Loucy (cell line): Measurements from ENCODE around the gene TTC7B.

ENCODE experiments used
- CTCF ChIP-seq: fragments of 200-600 bp; sonication (generic); conservative IDR thresholded peaks from 2 replicates; pipeline ENCODE4 v1.5.1; 2014; ENCODE audit warnings: mild to moderate bottlenecking, antibody characterized with exemption, low read length
- EZH2phosphoT487 ChIP-seq: fragments of 200-600 bp; IDR thresholded peaks from 2 replicates; pipeline ENCODE4 v1.6.1; 2018; ENCODE audit warnings: antibody characterized with exemption, mild to moderate bottlenecking, moderate library complexity, borderline replicate concordance

- no peak for TF ChIP-seq CTCF
- no peak for TF ChIP-seq EZH2phosphoT487
Measured at GRCh38 chr14:90585106-90585505, 231.1 kb downstream of the TTC7B start.
